DOHH2 (cell line): ENCODE measurements around the gene HCN2.
A peak's percentile ranks its signal among the peaks of the same experiment; 100 is the strongest.

Experiments used
- H3F3A ChIP-seq: fragments of 200-600 bp; sonication (generic), shearing (Covaris generic); 2 replicates; pipeline ENCODE4 v1.6.0; 2016; ENCODE audit warnings: antibody characterized with exemption, mild to moderate bottlenecking; ENCODE audit not compliant: control insufficient read depth, insufficient read depth
- H3K27ac ChIP-seq: fragments of 200-600 bp; sonication (generic); 2 replicates; pipeline ENCODE4 v1.5.1; 2014; ENCODE audit warnings: low read depth, mild to moderate bottlenecking, low read length, moderate library complexity
- H3K27me3 ChIP-seq: fragments of 200-600 bp; sonication (generic); 2 replicates; pipeline ENCODE4 v1.6.1; 2014; ENCODE audit warnings: mild to moderate bottlenecking, low read length, mixed read lengths; ENCODE audit not compliant: control insufficient read depth
- H3K36me3 ChIP-seq: fragments of 200-600 bp; sonication (generic); 2 replicates; pipeline ENCODE4 v1.6.1; 2014; ENCODE audit warnings: mild to moderate bottlenecking, low read length, moderate library complexity, mixed read lengths; ENCODE audit not compliant: control insufficient read depth
- H3K4me1 ChIP-seq: fragments of 200-600 bp; sonication (generic); 2 replicates; pipeline ENCODE4 v1.6.1; 2014; ENCODE audit warnings: mild to moderate bottlenecking, low read length, mixed read lengths; ENCODE audit not compliant: control insufficient read depth
- H3K4me2 ChIP-seq: fragments of 200-600 bp; sonication (generic); 2 replicates; pipeline ENCODE4 v1.6.0; 2014; ENCODE audit warnings: mild to moderate bottlenecking, low read length, moderate library complexity
- H3K4me3 ChIP-seq: fragments of 200-600 bp; sonication (generic); 2 replicates; pipeline ENCODE4 v1.5.1; 2014; ENCODE audit warnings: mild to moderate bottlenecking, low read length, mixed read lengths
- H3K79me2 ChIP-seq: fragments of 200-600 bp; sonication (generic); 2 replicates; pipeline ENCODE4 v1.6.1; 2014; ENCODE audit warnings: mild to moderate bottlenecking, low read length, mixed read lengths; ENCODE audit not compliant: control insufficient read depth
- H3K9me2 ChIP-seq: fragments of 200-600 bp; sonication (generic); replicated peaks from 2 replicates; pipeline ENCODE4 v1.6.1; 2014; ENCODE audit warnings: mild to moderate bottlenecking, low read length, mixed read lengths; ENCODE audit not compliant: control insufficient read depth
- H3K9me3 ChIP-seq: fragments of 200-600 bp; sonication (generic); 2 replicates; pipeline ENCODE4 v1.6.1; 2014; ENCODE audit warnings: antibody characterized with exemption, low read length, mixed read lengths; ENCODE audit not compliant: control insufficient read depth, insufficient read depth
- H4K20me1 ChIP-seq: fragments of 200-600 bp; sonication (generic); 2 replicates; pipeline ENCODE4 v1.6.0; 2014; ENCODE audit warnings: low read depth, mild to moderate bottlenecking, antibody characterized with exemption, low read length, moderate library complexity; ENCODE audit not compliant: control insufficient read depth, insufficient read depth
- EZH2phosphoT487 ChIP-seq: fragments of 200-600 bp; sonication (generic); IDR thresholded peaks from 2 replicates; pipeline ENCODE4 v1.6.1; 2017; ENCODE audit warnings: borderline replicate concordance, mild to moderate bottlenecking, antibody characterized with exemption, low read length, moderate library complexity, mixed read lengths
- TF ChIP-seq, protein P1 (sequence below): fragments of 200-600 bp; sonication (generic); IDR thresholded peaks from one replicate; pipeline ENCODE4 v1.5.1; 2014; ENCODE audit warnings: antibody characterized with exemption, mild to moderate bottlenecking, low read depth, low read length; ENCODE audit not compliant: poor library complexity, severe bottlenecking

HCN2 gene

GRCh38 chr19:542173-542866, 47.4 kb upstream of the HCN2 start:
- H3K4me3 ChIP-seq = no peak overlapping the region
- H3K9me2 ChIP-seq = no peaks in the 10 kb centered on the region
- TF ChIP-seq, protein P1, sequence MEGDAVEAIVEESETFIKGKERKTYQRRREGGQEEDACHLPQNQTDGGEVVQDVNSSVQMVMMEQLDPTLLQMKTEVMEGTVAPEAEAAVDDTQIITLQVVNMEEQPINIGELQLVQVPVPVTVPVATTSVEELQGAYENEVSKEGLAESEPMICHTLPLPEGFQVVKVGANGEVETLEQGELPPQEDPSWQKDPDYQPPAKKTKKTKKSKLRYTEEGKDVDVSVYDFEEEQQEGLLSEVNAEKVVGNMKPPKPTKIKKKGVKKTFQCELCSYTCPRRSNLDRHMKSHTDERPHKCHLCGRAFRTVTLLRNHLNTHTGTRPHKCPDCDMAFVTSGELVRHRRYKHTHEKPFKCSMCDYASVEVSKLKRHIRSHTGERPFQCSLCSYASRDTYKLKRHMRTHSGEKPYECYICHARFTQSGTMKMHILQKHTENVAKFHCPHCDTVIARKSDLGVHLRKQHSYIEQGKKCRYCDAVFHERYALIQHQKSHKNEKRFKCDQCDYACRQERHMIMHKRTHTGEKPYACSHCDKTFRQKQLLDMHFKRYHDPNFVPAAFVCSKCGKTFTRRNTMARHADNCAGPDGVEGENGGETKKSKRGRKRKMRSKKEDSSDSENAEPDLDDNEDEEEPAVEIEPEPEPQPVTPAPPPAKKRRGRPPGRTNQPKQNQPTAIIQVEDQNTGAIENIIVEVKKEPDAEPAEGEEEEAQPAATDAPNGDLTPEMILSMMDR = no peak
- TF ChIP-seq EZH2phosphoT487 = no peak
- H3K4me2 ChIP-seq = no peak overlapping the region
- peaks cover 6% of the 10 kb centered on the region for H3K36me3 ChIP-seq
- H4K20me1 ChIP-seq = no peaks in the 10 kb centered on the region
- H3K27ac ChIP-seq = no peak overlapping the region
- H3K79me2 ChIP-seq = no peaks in the 10 kb centered on the region
- peaks cover 9% of the 10 kb centered on the region for H3K4me1 ChIP-seq
- H3F3A ChIP-seq = no peaks in the 10 kb centered on the region
- no peaks in the 10 kb centered on the region for H3K27me3 ChIP-seq
- no peaks in the 10 kb centered on the region for H3K9me3 ChIP-seq

- Histone ChIP-seq H3K79me2 (no peaks in the 10 kb centered on the region), H3K27ac (no peak within 1 kb of the TSS), H3F3A (no peaks in the 10 kb centered on the region), H4K20me1 (no peaks in the 10 kb centered on the region), H3K4me1 (peaks cover 9% of the 10 kb centered on the region), H3K27me3 (no peaks in the 10 kb centered on the region), H3K9me2 (no peaks in the 10 kb centered on the region), H3K4me2 (0 out of 2 replicates have a peak within 1 kb of the TSS, but pooled peaks have one; percentile 11), H3K9me3 (no peaks in the 10 kb centered on the region), H3K36me3 (no peaks in the 10 kb centered on the region; the same call in 1 of the 2 replicates), H3K4me3 (no peak within 1 kb of the TSS)
- TF ChIP-seq, protein P1 = no peak
- TF ChIP-seq EZH2phosphoT487 = no peak
Observed at GRCh38 chr19:543910-544608, 45.6 kb upstream of the HCN2 start, which contains the start of gene GZMM. TSS of gene GZMM (plus strand) at chr19:544053. CDS start at chr19:544072, 19 bp downstream.

- no peaks in the 10 kb centered on the region for H3K79me2 ChIP-seq
Observed at GRCh38 chr19:547117-547516, 42.6 kb upstream of the HCN2 start.

More at GRCh38 chr19:547117-547516, 42.6 kb upstream of the HCN2 start:
- Histone ChIP-seq H3K9me3 (no peaks in the 10 kb centered on the region), H3K36me3 (no peaks in the 10 kb centered on the region), H3K27me3 (no peaks in the 10 kb centered on the region), H3K27ac (no peak overlapping the region), H3K4me3 (no peak overlapping the region), H3K4me2 (no peak overlapping the region), H3K9me2 (no peaks in the 10 kb centered on the region), H3K4me1 (peaks cover 9% of the 10 kb centered on the region), H4K20me1 (no peaks in the 10 kb centered on the region), H3F3A (no peaks in the 10 kb centered on the region)
- TF ChIP-seq, protein P1 = no peak
- no peak for TF ChIP-seq EZH2phosphoT487
